ENCODE measurements around the gene C1orf198. TPM values are rescaled to one million over a fixed set of nuclear protein-coding genes. Genes with fewer than 3 reads are reported as not detected.

C1orf198 gene
- polyA plus RNA-seq, 2 of the 4 experiments (the other 2 are of a cell fraction), result 12.0 to 20.4 TPM

- WGBS (ENCODE audit: missing lambda C conversion rate), result 75% methylated on average over 6 of the region's 6 CpGs
- no peak for TF ChIP-seq EHF (CRISPR knock-in tag; IDR thresholded peaks at IDR 0.05)
- no peak for TF ChIP-seq NFE2L2 (conservative IDR thresholded peaks at IDR 0.05; ENCODE audit: low read length)
- TF ChIP-seq, protein P1, sequence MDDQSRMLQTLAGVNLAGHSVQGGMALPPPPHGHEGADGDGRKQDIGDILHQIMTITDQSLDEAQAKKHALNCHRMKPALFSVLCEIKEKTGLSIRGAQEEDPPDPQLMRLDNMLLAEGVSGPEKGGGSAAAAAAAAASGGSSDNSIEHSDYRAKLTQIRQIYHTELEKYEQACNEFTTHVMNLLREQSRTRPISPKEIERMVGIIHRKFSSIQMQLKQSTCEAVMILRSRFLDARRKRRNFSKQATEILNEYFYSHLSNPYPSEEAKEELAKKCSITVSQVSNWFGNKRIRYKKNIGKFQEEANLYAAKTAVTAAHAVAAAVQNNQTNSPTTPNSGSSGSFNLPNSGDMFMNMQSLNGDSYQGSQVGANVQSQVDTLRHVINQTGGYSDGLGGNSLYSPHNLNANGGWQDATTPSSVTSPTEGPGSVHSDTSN (IDR thresholded peaks at IDR 0.05), result no peak
- no peak overlapping the region for H3K4me3 ChIP-seq
- H3K4me2 ChIP-seq, result no peak overlapping the region
- ChIA-PET POLR2A (no interaction called here), CTCF (no interaction called here)
- H3K27ac ChIP-seq, result no peak overlapping the region
- DNase-seq (ENCODE audit: low read depth in 1 of 2, low spot score in 1 of 2), result no peak
- FAIRE-seq, result no peak
- no peak for ATAC-seq
- H3K9me3 ChIP-seq, result no peaks in the 10 kb centered on the region
- H3K4me1 ChIP-seq, result no peaks in the 10 kb centered on the region
Observed at GRCh38 chr1:230892018-230892491, 23.7 kb upstream of the C1orf198 start.

DNA sequence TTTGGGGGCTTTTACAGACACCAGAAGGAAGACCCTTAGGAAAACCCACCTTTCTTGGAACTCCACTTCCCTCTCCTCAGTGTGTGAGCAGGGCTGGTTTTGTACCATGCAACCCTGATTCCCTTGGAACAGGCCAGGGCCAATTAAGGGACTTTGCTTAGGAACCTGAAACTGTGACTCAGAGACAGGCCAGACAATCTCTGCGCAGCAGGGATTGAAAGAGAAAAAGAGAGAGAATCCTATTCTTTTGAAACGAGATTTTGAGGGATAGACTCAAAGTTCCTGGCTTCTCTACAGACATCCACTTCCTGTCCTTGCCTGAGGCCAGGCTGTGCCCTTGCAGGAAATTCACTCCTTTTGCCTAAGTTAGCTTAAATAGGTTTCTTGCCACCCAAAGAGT is 23.1 kb upstream of the C1orf198 start:
- H3K4me2 ChIP-seq, result no peak overlapping the region
- WGBS (ENCODE audit: missing lambda C conversion rate), result 46% methylated on average over 2 of the region's 2 CpGs
- no peak for TF ChIP-seq PHF8 (IDR thresholded peaks at IDR 0.05; ENCODE audit: borderline replicate concordance, low read depth)
- no peak for TF ChIP-seq E2F6 (IDR thresholded peaks at IDR 0.05; ENCODE audit: borderline replicate concordance, low read depth)
- no peak for TF ChIP-seq HOXA7 (CRISPR knock-in tag; IDR thresholded peaks at IDR 0.05)
- no peak for TF ChIP-seq HEYL (CRISPR knock-in tag; IDR thresholded peaks at IDR 0.05)
- TF ChIP-seq SMC3 (IDR thresholded peaks at IDR 0.05), result no peak
- no peak for TF ChIP-seq POLR2AphosphoS2 (conservative IDR thresholded peaks at IDR 0.05; ENCODE audit: low read length)
- TF ChIP-seq EHF (CRISPR knock-in tag; IDR thresholded peaks at IDR 0.05), result no peak
- TF ChIP-seq, protein P2, sequence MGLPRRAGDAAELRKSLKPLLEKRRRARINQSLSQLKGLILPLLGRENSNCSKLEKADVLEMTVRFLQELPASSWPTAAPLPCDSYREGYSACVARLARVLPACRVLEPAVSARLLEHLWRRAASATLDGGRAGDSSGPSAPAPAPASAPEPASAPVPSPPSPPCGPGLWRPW (IDR thresholded peaks at IDR 0.05), result no peak
- TF ChIP-seq TP53 (CRISPR knock-in tag; IDR thresholded peaks at IDR 0.05), result no peak
- no peak for TF ChIP-seq MAZ (IDR thresholded peaks at IDR 0.05; ENCODE audit: borderline replicate concordance, low read depth, low read length)
- no peak for TF ChIP-seq GATA3 (IDR thresholded peaks at IDR 0.05; ENCODE audit: borderline replicate concordance)
- TF ChIP-seq JUN (IDR thresholded peaks at IDR 0.05), result no peak
- no peak for FAIRE-seq
- H3K4me1 ChIP-seq, result no peaks in the 10 kb centered on the region
- no peak overlapping the region for H3K27ac ChIP-seq
- ChIA-PET CTCF (no interaction called here), POLR2A (no interaction called here)
- DNase-seq (ENCODE audit: low read depth in 1 of 2, low spot score in 1 of 2), result no peak
- no peak overlapping the region for H3K4me3 ChIP-seq
- ATAC-seq, result no peak
- no peaks in the 10 kb centered on the region for H3K9me3 ChIP-seq

DNA sequence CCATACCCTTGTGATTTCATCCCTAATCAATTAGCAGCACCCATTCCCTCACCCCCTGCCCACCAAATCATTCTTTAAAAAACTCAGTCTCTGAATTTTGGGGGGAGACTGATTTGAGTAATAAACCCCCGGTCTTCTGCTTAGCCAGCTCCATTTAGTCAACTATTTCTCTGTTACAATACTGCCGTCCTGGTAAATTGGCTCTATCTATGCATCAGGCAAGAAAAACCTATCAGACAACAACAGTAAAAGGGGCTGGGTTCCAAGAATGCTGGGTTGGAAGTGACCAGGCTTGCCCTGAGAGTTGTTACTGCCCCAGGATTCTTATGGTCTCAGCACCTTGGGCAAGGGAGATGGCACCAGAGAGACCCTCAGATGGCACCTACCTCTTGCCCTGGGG is 16.3 kb upstream of the C1orf198 start:
- FAIRE-seq, result no peak
- peaks cover 17% of the 10 kb centered on the region for H3K9me3 ChIP-seq
- CTCF ChIA-PET, result interaction anchor here (0.6 kb wide), 1 partner anchor 33 kb away, joined by 4 read pairs; no protein-coding TSS in a partner anchor
- DNase-seq (ENCODE audit: low read depth in 1 of 2, low spot score in 1 of 2), result no peak
- TF ChIP-seq TP53 (CRISPR knock-in tag; IDR thresholded peaks at IDR 0.05), result no peak
- TF ChIP-seq RNF2 (IDR thresholded peaks at IDR 0.05; ENCODE audit: borderline replicate concordance, low read depth), result no peak
- no peak for TF ChIP-seq RAD21 (conservative IDR thresholded peaks at IDR 0.05 in 1 of 2, IDR thresholded peaks at IDR 0.05 in 1 of 2)
- TF ChIP-seq FOSL2 (IDR thresholded peaks at IDR 0.05), result no peak
- TF ChIP-seq FOSL2 (CRISPR knock-in tag; IDR thresholded peaks at IDR 0.05), result no peak
- TF ChIP-seq MAZ (IDR thresholded peaks at IDR 0.05; ENCODE audit: borderline replicate concordance, low read depth, low read length), result no peak
- TF ChIP-seq GATA3 (IDR thresholded peaks at IDR 0.05; ENCODE audit: borderline replicate concordance), result no peak
- TF ChIP-seq NFE2L2 (conservative IDR thresholded peaks at IDR 0.05; ENCODE audit: low read length), result no peak
- TF ChIP-seq POLR2A (IDR thresholded peaks at IDR 0.05; ENCODE audit: low read length), result no peak
- TF ChIP-seq HOXB5 (CRISPR knock-in tag; IDR thresholded peaks at IDR 0.05), result no peak
- TF ChIP-seq ZNF302 (CRISPR knock-in tag; IDR thresholded peaks at IDR 0.05), result no peak
- no peak for TF ChIP-seq REST (IDR thresholded peaks at IDR 0.05)
- TF ChIP-seq, protein P3, sequence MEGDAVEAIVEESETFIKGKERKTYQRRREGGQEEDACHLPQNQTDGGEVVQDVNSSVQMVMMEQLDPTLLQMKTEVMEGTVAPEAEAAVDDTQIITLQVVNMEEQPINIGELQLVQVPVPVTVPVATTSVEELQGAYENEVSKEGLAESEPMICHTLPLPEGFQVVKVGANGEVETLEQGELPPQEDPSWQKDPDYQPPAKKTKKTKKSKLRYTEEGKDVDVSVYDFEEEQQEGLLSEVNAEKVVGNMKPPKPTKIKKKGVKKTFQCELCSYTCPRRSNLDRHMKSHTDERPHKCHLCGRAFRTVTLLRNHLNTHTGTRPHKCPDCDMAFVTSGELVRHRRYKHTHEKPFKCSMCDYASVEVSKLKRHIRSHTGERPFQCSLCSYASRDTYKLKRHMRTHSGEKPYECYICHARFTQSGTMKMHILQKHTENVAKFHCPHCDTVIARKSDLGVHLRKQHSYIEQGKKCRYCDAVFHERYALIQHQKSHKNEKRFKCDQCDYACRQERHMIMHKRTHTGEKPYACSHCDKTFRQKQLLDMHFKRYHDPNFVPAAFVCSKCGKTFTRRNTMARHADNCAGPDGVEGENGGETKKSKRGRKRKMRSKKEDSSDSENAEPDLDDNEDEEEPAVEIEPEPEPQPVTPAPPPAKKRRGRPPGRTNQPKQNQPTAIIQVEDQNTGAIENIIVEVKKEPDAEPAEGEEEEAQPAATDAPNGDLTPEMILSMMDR (IDR thresholded peaks at IDR 0.05), result no peak
- TF ChIP-seq PHF8 (IDR thresholded peaks at IDR 0.05; ENCODE audit: borderline replicate concordance, low read depth), result no peak
- TF ChIP-seq ESRRA (IDR thresholded peaks at IDR 0.05; ENCODE audit: borderline replicate concordance, low read length), result no peak
- TF ChIP-seq BCL3 (IDR thresholded peaks at IDR 0.05), result no peak
- no peak for TF ChIP-seq CHD4 (IDR thresholded peaks at IDR 0.05; ENCODE audit: borderline replicate concordance)
- POLR2A ChIA-PET, result no interaction called here
- H3K27ac ChIP-seq, result no peak overlapping the region
- ATAC-seq, result no peak
- WGBS (ENCODE audit: missing lambda C conversion rate), result 36% methylated on average over 2 of the region's 2 CpGs
- no peak overlapping the region for H3K4me3 ChIP-seq
- H3K4me2 ChIP-seq, result no peak overlapping the region
- no peaks in the 10 kb centered on the region for H3K4me1 ChIP-seq
